BJ (cell line): ENCODE data around the gene FETUB. TPM values are rescaled to one million over a fixed set of nuclear protein-coding genes. Genes with fewer than 3 reads are reported as not detected.

Experiments
- CTCF ChIA-PET: fragments of 350-600 bp; formaldehyde crosslinking; extraction: SDS; loops from one replicate; lab custom pipeline; 2021; ENCODE audit warnings: antibody characterized with exemption, inconsistent platforms; lab: Yijun Ruan, JAX
- POLR2A ChIA-PET: fragments of 300-600 bp; sonication (Branson Sonifier 250); formaldehyde crosslinking; extraction: SDS; loops from one replicate; lab custom pipeline; 2021; ENCODE audit warnings: antibody characterized with exemption; lab: Charles Lee
- DNase-seq: peaks from one replicate; pipeline ENCODE4 v3.0.0-alpha.2; 2011; ENCODE audit warnings: low read depth
- H3K27me3 ChIP-seq: 2 replicates; pipeline ENCODE4 v1.6.0; 2011; ENCODE audit warnings: low read length; ENCODE audit not compliant: control insufficient read depth, insufficient read depth
- H3K36me3 ChIP-seq: 2 replicates; pipeline ENCODE4 v1.5.1; 2011; ENCODE audit warnings: low read length; ENCODE audit not compliant: control insufficient read depth, insufficient read depth
- H3K4me3 ChIP-seq: 2 replicates; pipeline ENCODE4 v1.5.1; 2011; ENCODE audit warnings: low read depth, mild to moderate bottlenecking, control low read depth, low read length
- polyA plus RNA-seq: library from polyadenylated mRNA; depleted of rRNA; stranded (reverse); fragments of >200 nt; gene quantifications from 2 replicates; pipeline ENCODE4 v1.2.3, GENCODE V29; 2011
- TF ChIP-seq, protein P1 (sequence below): IDR thresholded peaks from 2 replicates; pipeline ENCODE4 v1.5.1; 2011; ENCODE audit warnings: low read depth, mild to moderate bottlenecking, control low read depth, inconsistent platforms, low read length, moderate library complexity; ENCODE audit not compliant: insufficient read depth

Gene FETUB
- polyA plus RNA-seq, 1 experiment, result not detected

DNA sequence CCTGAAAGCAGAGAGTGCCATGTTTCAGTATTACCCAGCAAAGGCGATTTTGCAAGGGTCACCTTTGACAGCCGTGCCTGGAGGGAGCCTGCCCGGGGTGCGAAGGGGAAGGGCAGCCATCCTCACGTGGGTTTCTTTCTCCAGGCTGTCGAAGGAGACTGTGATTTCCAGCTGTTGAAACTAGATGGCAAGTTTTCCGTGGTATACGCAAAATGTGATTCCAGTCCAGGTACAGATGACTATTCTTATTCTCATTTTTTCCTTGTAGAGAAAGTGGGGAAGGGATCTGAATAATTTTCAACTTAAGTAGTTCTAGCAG, 23.9 kb upstream of the FETUB start:
- CTCF ChIA-PET, result interaction anchor here (0.6 to 14.1 kb wide), 21 partner anchors 9 to 639 kb away, joined by 3 to 196 read pairs (median 6); partner anchors contain the start of gene EIF4A2
- H3K27me3 ChIP-seq, result peaks cover 3% of the 10 kb centered on the region
- H3K36me3 ChIP-seq, result no peaks in the 10 kb centered on the region
- TF ChIP-seq, protein P1, sequence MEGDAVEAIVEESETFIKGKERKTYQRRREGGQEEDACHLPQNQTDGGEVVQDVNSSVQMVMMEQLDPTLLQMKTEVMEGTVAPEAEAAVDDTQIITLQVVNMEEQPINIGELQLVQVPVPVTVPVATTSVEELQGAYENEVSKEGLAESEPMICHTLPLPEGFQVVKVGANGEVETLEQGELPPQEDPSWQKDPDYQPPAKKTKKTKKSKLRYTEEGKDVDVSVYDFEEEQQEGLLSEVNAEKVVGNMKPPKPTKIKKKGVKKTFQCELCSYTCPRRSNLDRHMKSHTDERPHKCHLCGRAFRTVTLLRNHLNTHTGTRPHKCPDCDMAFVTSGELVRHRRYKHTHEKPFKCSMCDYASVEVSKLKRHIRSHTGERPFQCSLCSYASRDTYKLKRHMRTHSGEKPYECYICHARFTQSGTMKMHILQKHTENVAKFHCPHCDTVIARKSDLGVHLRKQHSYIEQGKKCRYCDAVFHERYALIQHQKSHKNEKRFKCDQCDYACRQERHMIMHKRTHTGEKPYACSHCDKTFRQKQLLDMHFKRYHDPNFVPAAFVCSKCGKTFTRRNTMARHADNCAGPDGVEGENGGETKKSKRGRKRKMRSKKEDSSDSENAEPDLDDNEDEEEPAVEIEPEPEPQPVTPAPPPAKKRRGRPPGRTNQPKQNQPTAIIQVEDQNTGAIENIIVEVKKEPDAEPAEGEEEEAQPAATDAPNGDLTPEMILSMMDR, result no peak
- no peak for DNase-seq
- no peak overlapping the region for H3K4me3 ChIP-seq
- POLR2A ChIA-PET, result no interaction called here

DNA sequence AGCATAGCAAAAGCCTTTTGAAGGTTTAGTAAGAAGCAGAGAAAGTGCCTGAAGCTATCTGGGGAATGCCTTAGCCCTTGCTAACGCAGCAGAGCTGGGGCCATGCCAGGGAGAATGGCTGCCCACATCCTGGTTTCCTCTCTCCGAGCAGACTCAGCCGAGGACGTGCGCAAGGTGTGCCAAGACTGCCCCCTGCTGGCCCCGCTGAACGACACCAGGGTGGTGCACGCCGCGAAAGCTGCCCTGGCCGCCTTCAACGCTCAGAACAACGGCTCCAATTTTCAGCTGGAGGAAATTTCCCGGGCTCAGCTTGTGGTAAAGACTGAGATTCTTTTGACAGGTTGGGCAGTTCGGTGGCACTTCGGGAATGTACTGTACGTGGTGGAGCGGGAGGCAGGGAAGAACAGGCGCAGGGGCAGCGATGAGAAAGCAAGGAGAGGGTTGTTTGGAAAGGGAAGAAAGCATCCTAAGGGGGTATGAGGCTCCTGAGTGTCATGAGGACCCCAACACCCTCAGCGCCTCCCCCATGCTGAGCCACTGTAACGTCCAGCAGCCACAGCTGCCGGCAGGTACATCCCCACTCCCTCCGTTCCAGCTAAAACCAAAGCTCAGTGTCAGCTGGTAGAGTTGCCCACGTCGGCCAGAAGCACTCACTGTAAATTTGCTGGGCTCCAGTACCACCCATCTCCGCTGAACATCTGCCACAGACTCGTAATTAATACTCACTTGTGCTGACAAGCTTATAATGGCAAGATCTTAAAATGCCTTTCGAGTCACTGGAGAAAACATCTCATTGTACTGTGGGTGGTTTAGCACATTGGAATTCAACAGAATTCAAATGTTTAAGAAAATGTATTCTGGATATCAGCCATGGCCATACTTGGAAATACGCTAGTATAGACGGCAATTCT, 22.9 kb upstream of the FETUB start:
- ChIA-PET POLR2A (interaction anchor here (0.6 kb wide), 1 partner anchor 475 kb away, joined by 3 read pairs; no protein-coding TSS in a partner anchor), CTCF (interaction anchor here (0.6 to 14.1 kb wide), 39 partner anchors 8 to 1588 kb away, joined by 3 to 196 read pairs (median 5); partner anchors contain the start of gene EIF4A2)
- H3K36me3 ChIP-seq, result no peaks in the 10 kb centered on the region
- DNase-seq, result peak; percentile 91
- TF ChIP-seq, protein P1, result peak; percentile 97
- no peaks in the 10 kb centered on the region; the same call in none of the 2 replicates for H3K27me3 ChIP-seq
- H3K4me3 ChIP-seq, result peak overlapping the region; percentile 19

DNA sequence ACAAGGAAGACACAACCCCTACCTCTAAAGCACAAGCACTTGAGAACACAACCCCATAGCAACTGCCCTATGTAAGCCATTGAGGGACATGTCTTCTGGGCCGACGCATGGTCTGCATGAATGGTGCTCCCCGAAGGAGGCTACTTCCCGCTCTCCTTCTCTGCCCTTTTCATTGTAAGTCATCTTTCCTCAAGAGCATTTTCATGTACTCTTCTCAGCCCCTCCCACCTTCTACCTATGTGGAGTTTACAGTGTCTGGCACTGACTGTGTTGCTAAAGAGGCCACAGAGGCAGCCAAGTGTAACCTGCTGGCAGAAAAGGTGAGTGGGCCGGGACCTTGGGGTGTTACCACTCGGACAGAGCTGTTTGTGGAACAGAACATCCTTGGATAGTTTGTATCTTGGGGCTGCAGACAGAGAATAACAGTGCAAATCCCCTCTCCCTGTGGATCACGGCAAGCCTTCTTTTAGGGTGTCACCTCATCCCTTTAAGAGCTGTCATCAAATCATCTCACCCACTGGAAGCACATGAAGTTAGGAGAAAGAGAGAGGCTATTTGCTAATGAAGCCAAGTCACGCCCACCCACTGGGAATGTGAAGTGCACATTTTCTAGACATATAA, 21.8 kb upstream of the FETUB start:
- CTCF ChIA-PET, result interaction anchor here (1.3 to 14.1 kb wide), 4 partner anchors 80 to 675 kb away, joined by 3 to 196 read pairs (median 8); no protein-coding TSS in a partner anchor
- Histone ChIP-seq H3K27me3 (no peaks in the 10 kb centered on the region; the same call in none of the 2 replicates), H3K36me3 (no peaks in the 10 kb centered on the region), H3K4me3 (no peak overlapping the region)
- DNase-seq, result no peak
- TF ChIP-seq, protein P1, result no peak
- POLR2A ChIA-PET, result no interaction called here

DNA sequence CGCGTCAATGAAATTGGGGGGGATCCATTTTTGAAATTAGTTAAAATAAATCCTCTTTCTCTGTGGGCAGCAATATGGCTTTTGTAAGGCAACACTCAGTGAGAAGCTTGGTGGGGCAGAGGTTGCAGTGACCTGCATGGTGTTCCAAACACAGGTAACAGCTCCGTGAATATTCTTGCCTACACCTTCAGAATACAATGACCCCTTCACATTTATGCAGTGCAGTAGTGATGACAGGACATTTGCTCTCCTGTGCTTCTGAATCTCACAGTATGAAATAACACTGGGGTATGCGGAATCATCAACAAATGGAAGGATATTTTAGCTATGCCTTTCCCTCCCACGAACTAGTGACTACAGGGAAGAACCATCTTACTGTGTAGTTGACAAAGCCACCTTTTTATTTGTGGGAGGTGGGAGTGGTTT, 20.4 kb upstream of the FETUB start:
- DNase-seq, result no peak
- ChIA-PET POLR2A (no interaction called here), CTCF (interaction anchor here (0.5 to 14.1 kb wide), 3 partner anchors 12 to 203 kb away, joined by 3 to 196 read pairs (median 3); no protein-coding TSS in a partner anchor)
- no peaks in the 10 kb centered on the region for H3K36me3 ChIP-seq
- peaks cover 2% of the 10 kb centered on the region for H3K27me3 ChIP-seq
- no peak overlapping the region for H3K4me3 ChIP-seq
- TF ChIP-seq, protein P1, result no peak
